Skeletal muscle satellite cell (primary cell): Measurements from ENCODE around the gene STPG3.

Source experiments
- H3K27me3 ChIP-seq: 2 replicates; pipeline ENCODE4 v1.7.0; 2013; ENCODE audit warnings: low read length; ENCODE audit not compliant: control insufficient read depth, insufficient read depth
- H3K36me3 ChIP-seq: 2 replicates; pipeline ENCODE4 v1.7.0; 2013; ENCODE audit warnings: mild to moderate bottlenecking, control low read depth, low read length; ENCODE audit not compliant: insufficient read depth
- H3K4me1 ChIP-seq: 2 replicates; pipeline ENCODE4 v1.7.0; 2013; ENCODE audit warnings: low read length; ENCODE audit not compliant: control insufficient read depth, insufficient read depth
- H3K4me2 ChIP-seq: 2 replicates; pipeline ENCODE4 v1.7.0; 2013; ENCODE audit warnings: mild to moderate bottlenecking, low read length
- H3K4me3 ChIP-seq: 2 replicates; pipeline ENCODE4 v1.7.0; 2013; ENCODE audit warnings: low read length
- H3K9ac ChIP-seq: 2 replicates; pipeline ENCODE4 v1.7.0; 2013; ENCODE audit warnings: mild to moderate bottlenecking, low read depth, low read length, moderate library complexity
- H3K9me3 ChIP-seq: replicated peaks from 2 replicates; pipeline ENCODE4 v1.7.0; 2013; ENCODE audit warnings: mild to moderate bottlenecking, control low read depth, low read length

Gene STPG3

GRCh38 chr9:137275203-137275587, 24.1 kb downstream of the STPG3 start:
- Histone ChIP-seq H3K9ac (no peak overlapping the region), H3K4me3 (no peak overlapping the region), H3K4me1 (peaks cover 33% of the 10 kb centered on the region), H3K4me2 (no peak overlapping the region), H3K9me3 (no peaks in the 10 kb centered on the region), H3K27me3 (no peaks in the 10 kb centered on the region), H3K36me3 (peaks cover 34% of the 10 kb centered on the region)

GRCh38 chr9:137275588-137276472, 24.7 kb downstream of the STPG3 start:
- H3K4me1 ChIP-seq, result peaks cover 39% of the 10 kb centered on the region
- H3K27me3 ChIP-seq, result no peaks in the 10 kb centered on the region
- no peak overlapping the region for H3K4me2 ChIP-seq
- no peak overlapping the region for H3K4me3 ChIP-seq
- H3K36me3 ChIP-seq, result peaks cover 36% of the 10 kb centered on the region
- H3K9me3 ChIP-seq, result no peaks in the 10 kb centered on the region
- no peak overlapping the region for H3K9ac ChIP-seq

- Histone ChIP-seq H3K4me1 (peaks cover 48% of the 10 kb centered on the region), H3K27me3 (no peaks in the 10 kb centered on the region), H3K4me3 (peak overlapping the region; percentile 87), H3K36me3 (peaks cover 29% of the 10 kb centered on the region), H3K9me3 (no peaks in the 10 kb centered on the region), H3K4me2 (peak overlapping the region; percentile 94), H3K9ac (peak overlapping the region; percentile 83)
Measured at GRCh38 chr9:137276473-137277328, 25.6 kb downstream of the STPG3 start.

GRCh38 chr9:137277329-137278041, 26.4 kb downstream of the STPG3 start, which contains the start of gene TOR4A:
Gene TOR4A (plus strand): TSS chr9:137277726. CDS start chr9:137278690, 964 bp downstream.
- peak within 1 kb of the TSS; percentile 83 for H3K9ac ChIP-seq
- peak within 1 kb of the TSS; percentile 94 for H3K4me2 ChIP-seq
- H3K4me3 ChIP-seq, result peak within 1 kb of the TSS; percentile 87
- no peaks in the 10 kb centered on the region for H3K27me3 ChIP-seq
- H3K4me1 ChIP-seq, result peaks cover 53% of the 10 kb centered on the region
- H3K9me3 ChIP-seq, result no peaks in the 10 kb centered on the region
- peaks cover 32% of the 10 kb centered on the region for H3K36me3 ChIP-seq

GRCh38 chr9:137278061-137278701, 27.1 kb downstream of the STPG3 start:
- H3K9ac ChIP-seq, result peak overlapping the region; percentile 83
- H3K9me3 ChIP-seq, result no peaks in the 10 kb centered on the region
- H3K36me3 ChIP-seq, result peaks cover 28% of the 10 kb centered on the region
- H3K4me2 ChIP-seq, result peak overlapping the region; percentile 94
- H3K4me1 ChIP-seq, result peaks cover 55% of the 10 kb centered on the region
- H3K4me3 ChIP-seq, result peak overlapping the region; percentile 87
- no peaks in the 10 kb centered on the region for H3K27me3 ChIP-seq

GRCh38 chr9:137278721-137279711, 27.9 kb downstream of the STPG3 start:
- Histone ChIP-seq H3K9me3 (no peaks in the 10 kb centered on the region), H3K27me3 (no peaks in the 10 kb centered on the region), H3K9ac (no peak overlapping the region), H3K4me3 (peak overlapping the region; percentile 87), H3K36me3 (peaks cover 26% of the 10 kb centered on the region), H3K4me1 (peaks cover 55% of the 10 kb centered on the region), H3K4me2 (peak overlapping the region; percentile 94)

- H3K4me1 ChIP-seq, result peaks cover 55% of the 10 kb centered on the region
Measured at GRCh38 chr9:137279741-137280473, 28.8 kb downstream of the STPG3 start.

GRCh38 chr9:137280474-137281344, 29.6 kb downstream of the STPG3 start:
- Histone ChIP-seq H3K4me3 (peak overlapping the region; percentile 26), H3K4me2 (peak overlapping the region; percentile 72), H3K27me3 (no peaks in the 10 kb centered on the region), H3K36me3 (peaks cover 26% of the 10 kb centered on the region), H3K9ac (no peak overlapping the region), H3K9me3 (no peaks in the 10 kb centered on the region), H3K4me1 (peaks cover 51% of the 10 kb centered on the region)

More at GRCh38 chr9:137279741-137280473, 28.8 kb downstream of the STPG3 start:
- H3K36me3 ChIP-seq, result peaks cover 26% of the 10 kb centered on the region
- no peaks in the 10 kb centered on the region for H3K27me3 ChIP-seq
- H3K9me3 ChIP-seq, result no peaks in the 10 kb centered on the region
- H3K4me2 ChIP-seq, result peak overlapping the region; percentile 94
- H3K9ac ChIP-seq, result no peak overlapping the region
- peak overlapping the region; percentile 26 for H3K4me3 ChIP-seq
